Measurements from ENCODE around the gene GRIK4.

Gene GRIK4

DNA sequence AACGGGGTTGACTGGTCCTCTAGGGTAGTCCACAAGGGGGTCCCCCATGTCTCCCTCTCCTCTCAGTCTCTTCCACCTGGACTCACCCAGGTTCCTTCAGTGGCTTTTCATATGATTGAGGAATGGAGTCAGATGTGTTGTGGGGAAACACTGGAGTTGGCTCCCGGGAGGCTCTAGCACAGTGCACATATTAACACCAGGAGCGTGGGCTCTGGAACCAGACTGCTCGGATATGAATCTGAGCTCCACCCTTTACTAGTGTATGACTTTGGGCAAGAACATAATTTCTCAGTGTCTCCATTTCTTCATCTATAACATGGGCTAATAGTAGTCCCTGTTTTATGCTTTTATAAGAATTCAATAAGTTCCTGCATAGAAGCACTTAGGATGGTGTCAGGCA, 157.0 kb downstream of the GRIK4 start:
- no peak for DNase-seq (ENCODE audit: low spot score)

DNA sequence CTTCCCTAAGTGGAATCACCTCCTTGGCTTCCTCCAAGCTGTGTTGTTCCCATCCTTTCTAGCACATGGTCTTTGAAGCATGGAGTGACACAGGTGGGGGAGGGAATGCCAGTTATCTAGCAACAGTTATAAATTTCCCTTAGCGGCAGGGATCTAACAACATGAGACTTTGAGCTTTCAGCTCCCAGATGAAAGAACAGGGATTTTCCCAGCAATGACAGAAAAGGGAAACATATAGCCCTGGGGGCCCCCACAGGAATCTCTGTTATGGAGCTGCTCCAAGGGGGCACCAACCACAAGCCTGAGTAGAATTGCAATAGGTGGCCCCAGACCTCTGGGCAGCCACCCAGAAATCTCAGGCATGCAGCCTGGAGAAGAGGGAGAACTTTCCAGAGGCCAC, 163.0 kb downstream of the GRIK4 start:
- DNase-seq (ENCODE audit: low spot score): no peak

DNA sequence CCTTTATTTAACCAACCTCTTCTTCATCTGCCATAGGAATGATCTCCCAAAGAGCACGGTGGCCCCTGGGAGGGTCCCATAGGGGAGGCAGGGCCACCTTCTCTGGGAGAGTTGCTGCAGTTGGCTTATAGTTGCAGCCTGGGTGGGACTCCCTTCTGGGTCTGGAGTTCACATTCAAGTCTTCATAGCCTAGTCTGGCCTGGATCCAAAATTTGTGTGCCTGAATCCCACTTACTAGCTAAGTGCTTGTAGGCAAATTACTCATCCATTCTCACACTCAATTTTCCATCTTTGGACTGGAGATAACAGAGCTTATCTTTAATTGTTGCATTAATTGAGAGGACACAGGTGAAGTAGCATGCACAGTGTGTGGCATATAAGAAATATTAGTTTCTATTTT, 163.6 kb downstream of the GRIK4 start:
- DNase-seq (ENCODE audit: low spot score): no peak

DNA sequence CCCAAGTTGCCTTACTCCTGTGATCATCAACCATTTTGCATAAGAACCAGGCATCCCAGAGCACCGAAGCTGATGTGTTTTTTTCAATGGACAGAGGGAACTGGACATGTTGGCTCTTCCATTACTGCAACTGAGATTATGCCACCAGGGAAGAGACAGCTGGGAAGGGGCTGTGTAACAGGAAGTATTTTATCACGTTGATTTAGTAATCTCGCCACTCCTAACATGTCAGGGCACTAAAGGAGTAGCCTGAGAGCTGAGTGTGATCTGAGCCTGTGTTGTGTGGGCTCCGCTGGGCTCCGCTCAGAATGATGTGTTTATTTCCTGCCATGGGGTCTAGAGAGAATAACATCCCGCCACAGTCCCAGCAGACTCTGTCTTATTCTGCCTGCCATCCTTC, 165.4 kb downstream of the GRIK4 start:
- no peak for DNase-seq (ENCODE audit: low spot score)

DNA sequence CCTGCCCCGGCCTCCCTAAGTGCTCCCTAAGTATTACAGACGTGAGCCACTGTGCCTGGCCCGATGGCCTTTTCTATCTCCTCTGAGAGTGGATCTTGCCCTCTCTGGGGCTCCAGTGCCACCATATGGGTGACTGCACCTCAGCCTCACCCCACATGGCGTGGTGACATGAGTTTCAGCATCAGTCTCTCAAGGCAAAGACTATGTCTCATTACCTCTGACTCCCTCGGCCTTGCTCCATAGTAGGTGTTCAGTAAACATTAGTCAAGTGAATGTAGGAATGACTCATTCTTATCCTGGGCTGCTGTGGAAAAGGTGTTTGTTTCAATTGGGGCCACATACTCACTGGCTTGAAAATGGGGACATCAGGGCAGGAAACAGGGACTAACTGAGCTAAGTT, 168.8 kb downstream of the GRIK4 start:
- no peak for DNase-seq (ENCODE audit: low spot score)

DNA sequence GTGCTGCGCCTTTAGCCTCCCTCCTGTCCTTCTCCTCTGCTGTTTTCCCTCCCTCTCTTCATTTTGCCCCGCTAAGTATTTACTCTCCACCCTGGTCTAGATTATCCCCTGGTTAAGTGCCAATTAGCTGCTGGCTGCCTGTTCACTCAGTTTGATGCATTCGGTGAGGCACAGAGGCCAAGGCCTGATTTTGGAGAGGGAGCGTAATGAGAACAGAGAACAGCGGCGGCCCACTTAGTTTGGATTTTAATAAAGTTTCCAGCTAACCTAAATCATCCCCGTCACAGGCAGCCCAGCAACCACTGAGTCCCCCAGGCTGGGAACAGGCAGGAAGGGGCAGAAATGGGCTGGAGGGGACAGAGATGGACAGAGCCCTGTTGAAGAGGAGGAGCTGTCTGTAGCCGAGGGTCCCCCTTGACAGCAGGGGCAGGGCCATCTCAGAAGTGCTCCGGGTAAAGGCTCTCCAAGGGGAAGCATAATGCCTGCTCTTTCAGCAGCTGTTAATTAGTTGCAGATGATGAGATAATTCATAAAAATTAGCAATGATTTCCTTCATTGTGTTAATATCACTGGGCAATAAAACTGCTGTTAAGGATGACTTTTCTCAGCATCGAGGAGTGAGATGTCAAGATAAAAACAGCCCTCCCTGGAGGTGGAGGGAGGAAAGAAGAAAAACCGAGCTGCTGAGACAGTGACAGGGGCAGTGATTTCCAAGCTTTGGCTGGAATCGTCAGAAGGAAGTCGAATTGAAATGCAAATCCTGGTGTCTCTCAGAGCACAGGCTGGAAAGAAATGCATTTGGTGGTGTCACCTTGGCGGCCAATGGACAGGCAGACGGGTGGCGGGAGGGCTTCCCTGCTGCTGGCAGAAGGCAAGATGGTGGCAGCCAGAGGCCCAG, 170.1 kb downstream of the GRIK4 start:
- no peak for DNase-seq (ENCODE audit: low spot score)

DNA sequence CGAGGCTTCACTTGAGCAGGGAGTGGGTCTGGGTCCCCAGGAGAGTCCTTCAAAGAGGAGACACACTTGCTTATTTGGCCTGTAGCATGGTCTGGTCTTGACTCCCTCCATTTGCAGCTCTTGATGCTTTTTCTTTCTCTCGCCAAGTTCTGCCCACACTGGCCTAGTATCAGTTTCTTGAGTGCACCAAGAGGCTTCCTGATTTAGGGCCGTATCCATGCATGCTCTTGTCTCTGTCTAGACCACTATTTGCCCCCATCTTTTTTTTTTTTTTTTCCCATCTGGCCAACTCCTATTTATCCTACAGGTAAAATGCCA, 170.7 kb downstream of the GRIK4 start:
- DNase-seq (ENCODE audit: low spot score): no peak

DNA sequence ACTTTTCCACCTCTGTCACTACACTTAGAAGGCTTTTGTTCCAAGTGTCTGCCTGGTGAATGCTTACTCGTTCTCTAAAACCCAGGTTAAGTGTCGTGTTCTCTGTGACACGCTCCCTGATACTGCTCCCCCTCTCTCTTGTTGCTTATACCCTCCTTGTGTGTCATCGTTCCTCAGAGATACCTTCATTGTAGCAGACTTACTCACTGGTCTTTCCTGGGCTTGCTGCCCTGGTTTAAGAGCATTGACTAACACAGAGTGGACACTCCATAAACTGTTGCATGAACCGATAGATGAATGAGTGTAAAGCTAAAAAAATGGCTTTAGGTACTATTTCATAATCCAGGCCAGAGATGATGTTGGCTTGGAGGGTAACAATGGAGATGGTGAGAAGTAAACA, 171.3 kb downstream of the GRIK4 start:
- no peak for DNase-seq (ENCODE audit: low spot score)

DNA sequence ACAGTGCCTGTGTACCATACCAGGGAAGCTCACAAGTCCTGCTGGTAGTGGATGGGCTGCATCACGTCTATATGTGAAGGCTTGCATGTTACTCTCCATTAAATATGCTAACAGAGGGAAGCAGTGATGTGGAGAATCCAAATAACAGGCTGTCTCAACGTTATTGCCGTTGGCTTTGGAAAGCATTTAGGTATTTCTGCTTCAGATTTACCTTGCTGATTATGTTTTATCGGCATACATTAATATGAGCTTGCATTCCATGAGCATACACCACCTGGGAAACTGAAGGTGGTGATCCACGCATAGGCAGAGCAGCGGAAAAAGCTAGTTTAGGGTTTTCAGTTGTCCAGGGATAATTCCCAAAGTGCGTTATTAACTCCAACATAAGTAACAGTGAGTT, 175.0 kb downstream of the GRIK4 start:
- no peak for DNase-seq (ENCODE audit: low spot score)

DNA sequence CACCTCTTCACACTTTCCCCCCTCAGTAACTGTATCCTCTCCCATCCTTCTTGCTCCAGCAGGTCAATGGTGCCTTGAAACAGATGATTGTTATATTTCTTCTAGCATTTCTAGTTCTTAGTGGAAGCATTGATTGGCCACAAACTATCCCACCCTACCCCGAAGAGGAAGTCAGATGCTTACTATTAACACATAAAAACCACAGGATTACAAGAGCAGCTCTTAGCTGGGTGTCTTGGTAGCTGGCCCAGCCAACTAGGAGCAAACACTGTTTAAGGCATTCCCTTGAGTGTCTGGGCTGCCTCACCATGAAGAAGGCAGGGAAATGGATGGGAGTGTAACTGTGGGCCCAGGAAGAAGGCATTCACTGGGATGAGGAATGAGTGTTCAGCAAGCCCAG, 176.6 kb downstream of the GRIK4 start:
- no peak for DNase-seq (ENCODE audit: low spot score)

DNA sequence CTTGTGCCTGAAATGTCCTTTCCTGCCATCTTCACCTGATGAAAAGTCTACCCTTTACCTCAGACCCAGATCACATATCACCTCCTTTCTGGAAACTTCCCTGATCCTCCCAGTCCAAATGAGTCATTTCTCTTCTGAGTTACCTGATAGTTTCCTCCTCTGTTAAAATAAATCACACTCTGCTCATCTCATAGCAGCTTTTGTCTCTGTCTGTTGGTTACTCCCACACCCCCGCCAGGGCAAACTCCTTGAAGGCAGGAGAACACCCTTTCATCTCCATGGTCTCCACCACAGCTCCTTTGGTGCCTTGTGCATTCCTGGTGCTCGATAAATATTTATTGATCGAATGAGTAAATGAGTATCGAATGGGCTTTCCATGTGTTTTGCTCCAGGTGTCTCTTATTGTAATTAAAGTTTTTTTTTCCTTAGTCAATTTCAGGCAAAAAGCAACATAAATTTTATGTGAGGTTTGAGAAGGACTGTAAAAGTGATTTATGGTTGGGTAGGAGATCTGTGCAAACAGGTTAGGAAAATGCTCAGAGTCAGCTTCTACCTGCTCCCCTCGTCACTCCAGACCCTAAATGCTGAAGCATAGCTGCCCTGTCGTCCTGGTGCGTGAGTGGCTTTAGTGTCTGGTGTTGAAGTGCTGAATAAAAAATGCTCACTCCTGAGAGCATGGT, 178.2 kb downstream of the GRIK4 start:
- no peak for DNase-seq (ENCODE audit: low spot score)

DNA sequence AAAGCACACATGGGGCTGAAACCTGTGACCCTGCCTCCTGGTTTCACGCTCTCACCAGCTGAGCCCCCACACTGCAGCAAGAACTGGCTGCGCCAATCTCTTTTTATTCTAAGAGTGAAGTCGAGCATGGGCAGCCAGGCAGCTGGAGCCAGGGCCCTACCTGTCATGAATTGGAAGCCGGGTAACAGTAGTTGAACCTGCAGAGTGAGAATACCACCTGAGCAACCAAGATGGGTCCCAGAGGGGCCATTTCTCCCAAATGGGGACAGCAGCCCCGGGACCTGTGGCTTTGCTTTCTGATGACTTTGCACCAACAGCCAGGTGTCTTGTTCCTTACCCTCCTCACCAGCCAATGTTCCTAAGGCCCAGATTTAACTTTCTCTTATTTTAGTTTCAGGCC, 178.9 kb downstream of the GRIK4 start:
- no peak for DNase-seq (ENCODE audit: low spot score)

DNA sequence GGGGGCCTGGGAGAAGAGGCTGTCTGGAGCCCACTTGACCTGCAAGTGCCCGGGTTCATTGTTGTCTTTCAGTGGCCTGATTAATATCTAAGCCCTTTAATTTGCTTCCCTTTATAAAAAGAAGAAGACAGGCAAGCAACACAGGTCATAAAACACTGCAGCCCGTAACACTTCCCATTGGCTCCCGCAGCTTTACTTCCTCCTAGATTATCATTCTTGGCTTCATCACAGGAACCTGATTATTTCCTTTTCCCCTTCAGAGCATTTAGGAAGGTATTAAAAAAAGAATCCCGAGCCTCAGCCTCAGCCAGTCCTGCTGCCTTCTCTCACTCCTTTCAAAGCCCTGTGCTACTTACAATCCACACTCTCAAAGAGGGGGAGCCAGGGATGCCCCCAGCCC, 183.2 kb downstream of the GRIK4 start:
- DNase-seq (ENCODE audit: low spot score): no peak

DNA sequence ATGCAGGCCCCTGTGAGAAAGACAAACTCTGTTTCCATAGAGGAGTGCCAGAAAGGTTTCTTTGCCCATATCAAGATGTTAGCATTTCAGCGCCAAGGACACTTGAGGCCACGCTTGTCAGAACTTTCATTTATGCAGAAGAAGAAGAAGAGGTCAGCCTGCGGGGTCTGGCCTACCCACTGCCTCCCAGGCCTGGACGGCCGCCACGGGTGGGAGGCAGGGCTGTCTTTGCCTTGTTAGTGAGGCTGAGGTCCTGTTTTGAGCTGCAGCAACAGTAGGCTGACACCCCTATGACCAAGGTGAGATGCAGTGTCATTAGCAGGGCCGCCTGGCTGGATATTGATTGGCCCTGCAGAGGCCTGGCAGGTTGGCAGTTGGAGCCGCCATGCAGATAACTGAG, 183.9 kb downstream of the GRIK4 start:
- no peak for DNase-seq (ENCODE audit: low spot score)

DNA sequence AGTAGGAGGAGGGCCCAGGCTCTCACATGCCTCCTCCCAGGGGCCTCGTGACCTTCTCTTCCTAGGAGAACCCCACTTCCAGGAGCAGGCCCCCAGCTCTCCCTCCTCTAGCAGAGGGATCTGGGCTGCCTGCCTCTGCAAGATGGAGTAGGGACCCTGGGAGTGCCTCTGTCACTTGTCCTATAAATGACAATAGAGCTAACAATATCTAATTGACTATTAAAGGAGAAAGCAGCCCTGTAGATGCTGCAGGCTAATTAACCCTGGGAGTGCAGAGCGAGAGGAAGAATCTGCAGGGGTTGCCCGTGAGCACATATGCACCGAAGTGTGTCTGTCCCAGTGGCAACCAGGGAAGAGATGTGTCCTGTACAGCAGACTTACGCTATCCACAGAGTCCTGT, 184.4 kb downstream of the GRIK4 start:
- DNase-seq (ENCODE audit: low spot score): no peak

DNA sequence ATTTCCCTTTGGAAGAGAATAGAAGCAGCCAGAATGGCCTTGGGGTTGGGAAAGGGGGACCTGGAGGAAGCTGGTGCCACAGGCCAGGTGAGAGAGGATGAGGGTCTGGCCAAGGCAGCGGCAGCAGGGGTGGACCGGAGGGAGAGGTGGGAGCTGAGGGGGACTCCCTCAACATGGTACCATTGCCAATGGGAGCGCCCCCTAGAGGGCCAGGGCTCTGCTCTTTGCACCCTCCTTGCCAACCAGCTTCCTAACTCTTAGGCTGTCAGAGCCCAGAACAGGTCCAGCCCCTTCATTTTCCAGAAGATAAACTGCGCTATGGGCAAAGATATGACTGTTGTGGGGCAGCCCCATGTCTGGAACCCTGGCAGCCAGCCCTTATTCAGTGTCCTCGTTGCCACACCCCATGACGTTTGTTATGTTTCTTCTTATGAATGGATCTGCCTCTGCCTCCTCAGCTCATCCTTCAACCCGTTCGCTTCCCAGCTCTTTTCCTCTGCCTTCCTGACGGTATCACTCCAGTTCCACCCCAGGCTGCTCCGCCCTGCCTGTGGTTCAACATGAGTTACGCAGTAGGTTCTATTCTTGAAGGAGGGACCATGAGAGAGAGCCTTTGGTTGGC, 185.2 kb downstream of the GRIK4 start:
- DNase-seq (ENCODE audit: low spot score): no peak

DNA sequence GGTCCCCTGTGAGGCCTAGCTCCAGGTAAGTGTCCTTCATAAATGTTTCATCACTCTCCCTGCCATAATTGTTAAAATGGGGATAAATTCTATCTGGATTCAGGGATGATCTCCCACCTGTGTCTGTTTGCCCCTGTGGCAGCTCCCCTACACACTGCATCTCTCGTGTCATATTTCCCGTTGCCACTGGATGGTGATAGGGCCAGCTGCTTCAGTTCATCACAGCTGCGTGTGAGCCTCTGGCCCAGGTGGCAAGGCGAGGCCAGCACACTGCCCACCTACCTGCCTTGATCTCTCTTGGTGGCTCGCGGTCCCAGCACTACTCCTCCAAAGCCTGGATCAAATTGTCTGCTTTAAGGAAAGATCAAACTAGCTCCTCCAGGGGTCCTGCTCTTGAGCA, 187.4 kb downstream of the GRIK4 start:
- DNase-seq (ENCODE audit: low spot score): no peak

DNA sequence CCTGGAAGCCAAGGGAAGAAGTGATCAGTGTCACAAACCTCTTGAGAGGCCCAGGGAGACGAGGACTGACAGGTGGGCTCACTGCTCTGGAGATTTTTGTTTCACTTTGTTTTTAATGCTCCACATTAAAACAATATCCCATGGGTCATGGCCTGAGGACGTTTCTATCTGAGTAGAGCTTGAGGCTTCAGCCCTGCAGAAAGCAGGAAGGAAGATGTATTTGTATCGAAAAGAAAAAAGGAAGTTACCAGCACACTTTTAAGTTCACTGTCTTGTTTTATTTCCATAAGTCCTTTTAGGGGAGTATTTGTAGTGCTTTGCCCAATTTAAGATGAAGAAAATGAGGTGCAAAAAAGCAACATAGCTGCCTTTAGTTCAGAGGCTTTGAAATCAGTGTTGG, 191.1 kb downstream of the GRIK4 start:
- no peak for DNase-seq (ENCODE audit: low spot score)

DNA sequence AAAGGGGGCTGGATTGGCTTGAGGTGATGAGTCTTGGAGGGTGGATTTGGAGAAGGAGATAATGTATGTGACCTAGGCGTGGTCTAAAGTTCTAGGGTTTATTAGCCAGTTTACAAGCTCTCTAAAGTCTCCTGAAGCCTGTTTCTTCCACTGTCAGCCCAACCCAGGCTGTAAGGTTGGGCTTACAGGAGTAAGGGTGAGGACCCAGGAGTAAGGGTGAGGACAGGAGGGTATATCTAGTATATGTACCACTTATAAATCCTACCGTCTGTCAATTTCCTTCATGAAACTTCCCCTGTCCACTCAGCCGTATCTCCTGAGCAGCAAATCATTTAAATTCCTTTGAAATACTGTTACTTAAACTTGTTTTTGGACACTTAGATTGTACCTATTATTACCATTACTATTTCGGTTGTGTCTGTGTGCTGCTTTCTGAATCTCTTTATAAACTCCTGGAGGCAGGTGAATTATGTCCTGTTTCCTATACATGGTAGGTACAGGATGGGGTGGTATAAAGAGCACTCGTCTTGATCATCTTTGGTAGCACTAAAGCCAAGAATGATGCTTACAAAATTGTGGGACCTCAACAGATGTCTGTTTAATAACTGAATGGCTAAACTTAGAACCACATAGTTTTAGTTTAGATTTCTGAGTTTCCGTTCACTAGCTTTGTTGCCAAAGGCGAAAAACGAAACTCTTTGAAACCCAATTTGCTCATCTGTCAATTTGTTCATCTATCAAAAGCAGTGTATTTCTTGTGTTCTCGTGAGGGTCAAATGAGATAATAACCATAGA, 192.0 kb downstream of the GRIK4 start:
- no peak for DNase-seq (ENCODE audit: low spot score)

DNA sequence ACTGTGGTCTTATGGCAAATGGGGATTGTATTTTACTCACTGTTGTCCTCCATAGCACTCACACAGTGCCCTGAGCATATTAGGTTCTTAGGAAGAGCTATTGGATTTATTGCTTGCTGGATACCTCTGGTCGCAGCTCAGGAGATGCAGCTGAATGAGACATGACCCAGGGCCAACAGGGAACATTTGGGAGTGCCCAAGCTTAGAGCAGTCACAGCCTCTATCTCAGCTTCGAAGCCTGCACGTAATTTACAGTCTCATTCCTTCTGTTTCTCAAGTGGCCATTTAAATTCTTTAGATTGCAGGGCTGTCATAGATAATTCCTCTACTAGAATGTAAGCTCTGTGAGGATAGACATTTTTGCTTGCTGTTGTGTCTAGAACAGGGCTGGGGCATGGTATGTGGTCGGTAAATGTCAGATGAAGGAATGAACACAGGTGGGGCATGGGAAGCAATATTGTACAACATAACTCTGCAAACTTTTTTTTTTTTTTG, 192.8 kb downstream of the GRIK4 start:
- DNase-seq (ENCODE audit: low spot score): no peak

DNA sequence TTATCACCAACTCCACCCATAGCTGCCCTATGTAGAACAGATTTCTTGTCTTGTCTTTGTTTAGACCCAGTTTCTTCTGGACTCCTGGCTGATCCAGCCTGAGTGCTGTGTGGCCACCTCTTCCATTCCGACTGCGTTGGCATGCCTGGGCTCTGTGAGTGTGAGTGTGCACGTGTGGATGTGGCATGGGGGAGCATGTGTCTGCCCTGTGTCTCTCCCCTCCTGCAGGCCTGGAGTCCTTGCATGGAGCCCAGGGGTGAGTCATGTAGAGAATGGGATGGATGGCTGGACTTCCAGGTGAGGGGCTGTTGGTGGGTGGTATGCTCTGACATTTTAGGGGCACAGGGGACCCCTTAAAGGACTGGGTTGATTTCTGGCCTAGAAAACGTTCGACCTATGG, 194.7 kb downstream of the GRIK4 start:
- DNase-seq (ENCODE audit: low spot score): no peak

DNA sequence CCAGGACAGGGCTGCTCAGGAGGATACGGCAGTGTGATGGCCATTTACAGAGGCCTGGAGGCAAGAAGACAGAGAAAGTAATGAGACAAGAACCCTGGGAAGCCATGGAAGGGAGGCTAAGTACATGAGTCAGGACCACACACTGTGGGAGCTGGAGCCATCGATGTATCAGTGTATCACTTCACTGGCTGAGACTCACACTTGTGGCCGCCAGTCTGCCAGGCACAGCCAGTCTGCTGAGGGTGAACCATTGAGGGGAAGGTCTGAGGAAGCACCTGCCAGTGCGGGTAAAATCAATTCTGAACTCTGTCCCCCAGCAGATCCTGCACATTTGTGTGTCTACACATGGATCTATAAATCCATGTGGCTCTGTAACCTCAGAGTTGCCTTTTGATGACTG, 195.6 kb downstream of the GRIK4 start:
- DNase-seq (ENCODE audit: low spot score): no peak
